Ovary (tissue), 9 donors: ENCODE data around the gene SLC45A3. TPM values are rescaled to one million over a fixed set of nuclear protein-coding genes. Genes with fewer than 3 reads are reported as not detected.

Source experiments
- DNase-seq, 5 donors: peaks; one replicate each; pipeline ENCODE4 v3.0.0-alpha.2; 2019 to 2020
- H3K27ac ChIP-seq, 2 donors: fragments of 200-600 bp; one replicate each; pipeline versions ENCODE4 v1.5.1 to v1.8.0; 2019 to 2022
- H3K27me3 ChIP-seq: fragments of 200-600 bp; one replicate; pipeline ENCODE4 v1.8.0; 2022
- H3K36me3 ChIP-seq: fragments of 200-600 bp; sonication (generic); one replicate; pipeline ENCODE4 v1.5.1; 2019
- H3K4me1 ChIP-seq: one replicate; pipeline ENCODE4 v1.8.1; 2013; ENCODE audit warnings: mild to moderate bottlenecking, moderate library complexity; ENCODE audit not compliant: insufficient read depth
- H3K4me3 ChIP-seq: fragments of 200-600 bp; sonication (generic); one replicate; pipeline ENCODE4 v1.5.1; 2017
- H3K9me3 ChIP-seq, 2 donors: fragments of 200-600 bp in 1 of 2; sonication (generic) in 1 of 2; one replicate each; pipeline versions ENCODE4 v1.5.1 to v1.8.1; 2013 to 2019; ENCODE audit warnings: mild to moderate bottlenecking in 1 of 2, moderate library complexity in 1 of 2
- EP300 ChIP-seq: sonication (generic); formaldehyde crosslinking; IDR thresholded peaks from one replicate; pipeline ENCODE4 v1.6.1; 2017; ENCODE audit warnings: antibody characterized with exemption
- POLR2A ChIP-seq: fragments of 450-650 bp; IDR thresholded peaks from one replicate; pipeline ENCODE4 v1.6.1; 2017; ENCODE audit warnings: antibody characterized with exemption, mild to moderate bottlenecking, moderate library complexity
- WGBS, 3 donors: extraction: QIAGEN DNeasy Blood & Tissue Kit in 1 of 3; methylation state at CpG; one replicate each; pipeline versions ENCODE4 v1.1.5 to v1.1.7; 2013 to 2017; 5-methylcytosine and 5-hydroxymethylcytosine counted together
- intact Hi-C, 4 donors: fragments of 100-400 bp; cut with DNase I; formaldehyde crosslinking; loops; one replicate each; pipeline versions ENCODE4 v1.11.0 to v1.15.1; 2022 to 2023
- polyA plus RNA-seq, 2 donors: library from polyadenylated mRNA; stranded (reverse); fragments of 200-250 nt in 1 of 2; fragments of 350-450 nt in 1 of 2; fragmentation: Illumina TruSeq in 1 of 2; extraction: RNeasy Lipid Tissue Mini Kit (QIAGEN cat#74804) in 1 of 2; gene quantifications; one replicate each; pipeline ENCODE4 v1.2.3, GENCODE V29; 2013 to 2014
- total RNA-seq, 7 donors: library from RNA; depleted of rRNA in 2 of 7; stranded (reverse); fragments of >200 nt in 2 of 7; fragmentation: NEBNext Ultra II Directional in 3 of 7; extraction: Animal tissue kit (Norgen Biotek cat#: 25700) in 3 of 7; gene quantifications; one replicate each; pipeline versions ENCODE4 v1.1.0 to v1.2.4, GENCODE V29; 2016 to 2023
- TF ChIP-seq, protein P1 (sequence below), 3 donors: fragments of 450-650 bp in 2 of 3; fragments of 200-600 bp in 1 of 3; IDR thresholded peaks; one replicate each; pipeline versions ENCODE4 v1.5.1 to v1.8.0; 2016 to 2022; ENCODE audit warnings: antibody characterized with exemption in 3 of 3, mild to moderate bottlenecking in 1 of 3
- donor health status: DM: no; HTN: no; CAD: no; lungs with moderate emphysema.
- donor health status: DM: no; HTN: no; CAD: no.
- donor health status: Bipolar disorder and iron deficiency.
- donor health status: DM: yes; HTN: yes; CAD: no.
- donor health status: DM: no; HTN: no; CAD: no.
- donor health status: DM: yes; HTN: yes; CAD: no.

Gene SLC45A3
- total and polyA plus RNA-seq, 9 donors, result 1.5 to 9.5 (median 5.1) TPM

DNA sequence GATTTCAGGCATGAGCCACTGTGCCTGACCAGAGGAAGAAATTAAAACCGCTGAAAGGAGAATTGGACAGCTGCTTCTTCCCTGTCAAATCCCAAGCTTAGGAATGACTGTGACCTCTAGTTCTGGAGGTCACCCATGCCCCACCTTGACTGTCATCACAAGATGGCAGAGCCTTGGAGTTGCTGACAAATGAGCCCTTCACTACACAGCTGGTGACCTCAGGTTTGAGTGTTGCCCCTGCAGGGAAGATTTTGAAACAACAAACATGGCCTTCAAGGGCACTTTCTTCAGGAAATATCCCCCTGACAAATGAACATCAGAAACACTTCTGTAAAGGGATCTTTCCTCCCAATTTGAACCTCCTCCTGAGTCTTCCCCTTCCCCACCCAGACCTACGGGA lies 6.9 kb upstream of the SLC45A3 start:
- no peaks in the 10 kb centered on the region for H3K36me3 ChIP-seq
- DNase-seq, result no peak
- H3K9me3 ChIP-seq, result no peaks in the 10 kb centered on the region
- no peaks in the 10 kb centered on the region for H3K4me1 ChIP-seq
- H3K27me3 ChIP-seq, result no peaks in the 10 kb centered on the region
- H3K4me3 ChIP-seq, result no peak overlapping the region
- no peak overlapping the region for H3K27ac ChIP-seq
- 61 to 75% (median 73%) methylated on average over 2 of the region's 2 CpGs for WGBS, 3 donors
- intact Hi-C loops, result no loop called here
- TF ChIP-seq POLR2A (no peak), EP300 (no peak)
- TF ChIP-seq, protein P1, sequence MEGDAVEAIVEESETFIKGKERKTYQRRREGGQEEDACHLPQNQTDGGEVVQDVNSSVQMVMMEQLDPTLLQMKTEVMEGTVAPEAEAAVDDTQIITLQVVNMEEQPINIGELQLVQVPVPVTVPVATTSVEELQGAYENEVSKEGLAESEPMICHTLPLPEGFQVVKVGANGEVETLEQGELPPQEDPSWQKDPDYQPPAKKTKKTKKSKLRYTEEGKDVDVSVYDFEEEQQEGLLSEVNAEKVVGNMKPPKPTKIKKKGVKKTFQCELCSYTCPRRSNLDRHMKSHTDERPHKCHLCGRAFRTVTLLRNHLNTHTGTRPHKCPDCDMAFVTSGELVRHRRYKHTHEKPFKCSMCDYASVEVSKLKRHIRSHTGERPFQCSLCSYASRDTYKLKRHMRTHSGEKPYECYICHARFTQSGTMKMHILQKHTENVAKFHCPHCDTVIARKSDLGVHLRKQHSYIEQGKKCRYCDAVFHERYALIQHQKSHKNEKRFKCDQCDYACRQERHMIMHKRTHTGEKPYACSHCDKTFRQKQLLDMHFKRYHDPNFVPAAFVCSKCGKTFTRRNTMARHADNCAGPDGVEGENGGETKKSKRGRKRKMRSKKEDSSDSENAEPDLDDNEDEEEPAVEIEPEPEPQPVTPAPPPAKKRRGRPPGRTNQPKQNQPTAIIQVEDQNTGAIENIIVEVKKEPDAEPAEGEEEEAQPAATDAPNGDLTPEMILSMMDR (IDR thresholded peaks at IDR 0.05), result no peak

DNA sequence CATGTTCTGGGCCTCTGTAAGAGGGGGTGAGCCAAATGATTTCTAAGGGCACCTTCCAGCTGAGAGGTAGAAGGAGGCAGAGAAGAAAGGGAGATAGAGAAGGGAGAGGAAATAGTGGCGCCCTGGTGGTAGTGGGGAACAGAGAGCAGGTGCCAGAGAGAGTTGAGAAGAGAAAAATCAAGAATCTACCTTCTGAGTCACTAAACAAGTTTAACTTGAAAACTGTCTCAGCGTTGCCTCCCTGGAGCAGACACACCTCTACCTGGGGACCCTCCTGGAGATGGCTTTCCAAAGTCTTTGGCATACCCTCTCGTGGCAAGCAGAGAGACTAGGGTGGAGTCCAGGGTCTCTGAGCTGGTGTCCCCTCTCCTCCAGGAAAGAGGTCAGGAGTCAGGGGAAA lies 1.1 kb upstream of the SLC45A3 start:
- no peaks in the 10 kb centered on the region for H3K27me3 ChIP-seq
- intact Hi-C loops, result no loop called here
- TF ChIP-seq POLR2A (no peak), EP300 (no peak)
- TF ChIP-seq, protein P1 (IDR thresholded peaks at IDR 0.05), result no peak
- no peak overlapping the region for H3K4me3 ChIP-seq
- DNase-seq, result no peak
- peak overlapping the region in 1 of 2 donors; percentile 69 for H3K27ac ChIP-seq
- 74 to 87% (median 87%) methylated on average over 3 of the region's 3 CpGs for WGBS, 3 donors
- no peaks in the 10 kb centered on the region for H3K36me3 ChIP-seq
- H3K4me1 ChIP-seq, result peaks cover 15% of the 10 kb centered on the region
- H3K9me3 ChIP-seq, result no peaks in the 10 kb centered on the region

DNA sequence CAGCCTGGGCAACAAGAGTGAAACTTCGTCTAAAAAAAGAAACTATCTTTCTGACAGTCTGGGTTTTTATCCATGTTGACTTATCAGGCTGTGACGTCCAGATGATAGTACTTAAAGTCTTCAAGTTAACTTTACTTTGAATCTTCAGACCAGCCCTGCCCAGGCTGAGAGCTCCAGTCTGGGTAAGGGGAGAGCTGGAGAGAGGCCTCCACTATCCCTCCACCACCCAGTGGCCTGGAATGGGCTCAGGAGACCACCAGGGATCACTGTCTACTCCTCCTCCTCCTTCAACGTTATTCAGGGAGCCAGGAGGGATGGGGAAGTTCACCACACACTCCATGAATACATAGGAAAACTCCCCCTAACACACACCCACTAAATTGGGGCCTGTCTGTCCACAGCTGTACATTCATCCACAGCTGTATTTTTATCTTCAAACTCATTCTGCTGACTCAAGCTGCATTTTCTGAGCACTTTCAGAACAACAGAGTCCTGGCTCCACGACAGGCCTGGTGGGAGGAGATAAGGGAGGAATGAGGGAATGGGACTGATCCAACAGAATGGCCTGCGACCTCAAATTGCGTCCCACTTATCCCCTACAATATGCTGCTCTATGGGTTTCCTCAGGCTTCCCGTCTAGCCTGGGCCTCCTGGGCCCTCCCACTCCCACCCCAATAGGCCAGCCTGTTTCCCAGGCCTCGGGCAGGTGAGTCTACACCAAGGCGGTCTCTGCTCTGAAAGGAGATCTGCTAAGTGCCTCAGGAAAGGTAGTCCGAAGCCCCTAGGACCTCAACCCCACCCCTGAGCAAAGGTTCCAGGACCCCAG lies 1.8 kb downstream of the SLC45A3 start:
- Histone ChIP-seq H3K27me3 (no peaks in the 10 kb centered on the region), H3K27ac (peak overlapping the region; percentile 17 to 41), H3K36me3 (no peaks in the 10 kb centered on the region), H3K4me3 (peak overlapping the region; percentile 41), H3K9me3 (no peaks in the 10 kb centered on the region), H3K4me1 (peaks cover 16% of the 10 kb centered on the region)
- peak; percentile 54 to 75 (median 65) for DNase-seq
- intact Hi-C loops, result loop anchor here in 1 of 4 donors (2.0 kb wide), 1 partner anchor 30 kb away; no protein-coding TSS in a partner anchor
- TF ChIP-seq, protein P1 (IDR thresholded peaks at IDR 0.05), result no peak
- no peak for TF ChIP-seq POLR2A
- WGBS, 3 donors, result 16 to 28% (median 21%) methylated on average over 10 of the region's 10 CpGs

GRCh38 chr1:205677167-205677566 lies 3.1 kb downstream of the SLC45A3 start:
- 56 to 84% (median 79%) methylated on average over 5 of the region's 5 CpGs for WGBS, 3 donors
- intact Hi-C loops, result no loop called here
- TF ChIP-seq EP300 (no peak), POLR2A (no peak)
- TF ChIP-seq, protein P1 (IDR thresholded peaks at IDR 0.05), result no peak
- Histone ChIP-seq H3K4me1 (peaks cover 16% of the 10 kb centered on the region), H3K4me3 (no peak overlapping the region), H3K36me3 (no peaks in the 10 kb centered on the region), H3K27me3 (no peaks in the 10 kb centered on the region), H3K27ac (no peak overlapping the region), H3K9me3 (no peaks in the 10 kb centered on the region)
- no peak for DNase-seq
